ENCODE measurements around the gene SASH1.

SASH1 gene

DNA sequence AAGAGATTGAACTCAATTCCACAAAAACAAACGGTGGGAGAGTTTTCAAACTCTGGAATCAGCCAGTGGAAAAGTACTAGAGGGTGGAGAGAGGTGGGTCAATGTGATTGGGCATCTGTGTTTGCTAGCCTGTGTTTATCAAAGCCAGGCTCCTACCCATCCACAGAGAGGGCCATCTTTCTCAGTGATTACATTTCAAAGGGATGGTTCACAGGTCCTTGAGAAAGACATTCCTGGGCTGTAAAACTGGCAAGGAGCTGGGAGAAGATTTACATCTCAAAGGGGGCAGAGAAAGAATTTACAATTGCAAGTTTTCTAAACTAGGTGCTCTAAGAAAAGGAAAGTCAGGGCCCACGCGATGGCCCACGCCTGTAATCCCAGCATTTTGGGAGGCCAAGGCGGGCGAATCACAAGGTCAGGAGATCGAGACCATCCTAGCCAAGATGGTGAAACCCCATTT lies 257.4 kb downstream of the SASH1 start:
- DNase-seq = no peak
